Astrocyte (in vitro differentiated cells and primary cell): ENCODE results near the gene ADCY3. TPM values are rescaled to one million over a fixed set of nuclear protein-coding genes. Genes with fewer than 3 reads are reported as not detected.

Experiments used
- DNase-seq: peaks from one replicate; pipeline ENCODE4 v3.0.0-alpha.2; 2010; ENCODE audit warnings: low read depth
- FAIRE-seq: peaks from 2 replicates; lab custom pipeline; 2011; peaks lifted over from hg19 to GRCh38; lab: Jason Lieb, UNC
- H2AFZ ChIP-seq: 2 replicates; pipeline ENCODE4 v1.6.0; 2012; ENCODE audit warnings: low read depth, low read length, inconsistent platforms
- H3K27ac ChIP-seq: 2 replicates; pipeline ENCODE4 v1.5.1; 2011; ENCODE audit warnings: low read depth, low read length, inconsistent platforms
- H3K27me3 ChIP-seq: 2 replicates; pipeline ENCODE4 v1.6.0; 2011; ENCODE audit warnings: low read length, inconsistent platforms; ENCODE audit not compliant: insufficient read depth
- H3K36me3 ChIP-seq: 2 replicates; pipeline ENCODE4 v1.5.1; 2011; ENCODE audit warnings: low read length, inconsistent platforms; ENCODE audit not compliant: insufficient read depth
- H3K4me1 ChIP-seq: 2 replicates; pipeline ENCODE4 v1.5.1; 2011; ENCODE audit warnings: low read length, inconsistent platforms; ENCODE audit not compliant: insufficient read depth
- H3K4me2 ChIP-seq: 2 replicates; pipeline ENCODE4 v1.6.0; 2012; ENCODE audit warnings: low read length, inconsistent platforms
- H3K4me3 ChIP-seq: 2 replicates; pipeline ENCODE4 v1.5.1; 2011; ENCODE audit warnings: low read depth, mild to moderate bottlenecking, low read length, inconsistent platforms; ENCODE audit not compliant: insufficient read depth
- H3K79me2 ChIP-seq: 2 replicates; pipeline ENCODE4 v1.6.0; 2012; ENCODE audit warnings: mild to moderate bottlenecking, low read length, inconsistent platforms; ENCODE audit not compliant: insufficient read depth
- H3K9ac ChIP-seq: 2 replicates; pipeline ENCODE4 v1.6.0; 2012; ENCODE audit warnings: mild to moderate bottlenecking, low read length, inconsistent platforms
- H3K9me3 ChIP-seq: 2 replicates; pipeline ENCODE4 v1.5.1; 2012; ENCODE audit warnings: low read depth, mild to moderate bottlenecking, low read length, inconsistent platforms; ENCODE audit not compliant: insufficient read depth
- H4K20me1 ChIP-seq: 2 replicates; pipeline ENCODE4 v1.6.0; 2012; ENCODE audit warnings: low read length, inconsistent platforms; ENCODE audit not compliant: insufficient read depth
- H3K27ac Mint-ChIP-seq: one replicate; pipeline ENCODE4 v1.8.0; 2021; ENCODE audit warnings: mild to moderate bottlenecking, mixed read lengths; ENCODE audit not compliant: unreplicated experiment
- H3K27me3 Mint-ChIP-seq: one replicate; pipeline ENCODE4 v1.8.0; 2021; ENCODE audit warnings: low read depth, mixed read lengths; ENCODE audit not compliant: unreplicated experiment
- H3K36me3 Mint-ChIP-seq: one replicate; pipeline ENCODE4 v1.8.0; 2021; ENCODE audit warnings: low read depth, mixed read lengths; ENCODE audit not compliant: unreplicated experiment
- H3K4me1 Mint-ChIP-seq: one replicate; pipeline ENCODE4 v1.8.0; 2021; ENCODE audit warnings: low read depth, mixed read lengths; ENCODE audit not compliant: unreplicated experiment
- H3K4me3 Mint-ChIP-seq: one replicate; pipeline ENCODE4 v1.8.0; 2021; ENCODE audit warnings: mild to moderate bottlenecking, moderate library complexity, mixed read lengths; ENCODE audit not compliant: unreplicated experiment
- H3K9me3 Mint-ChIP-seq: one replicate; pipeline ENCODE4 v1.8.0; 2021; ENCODE audit warnings: mild to moderate bottlenecking, mixed read lengths; ENCODE audit not compliant: unreplicated experiment
- CTCF ChIP-seq: IDR thresholded peaks from 2 replicates; pipeline ENCODE4 v1.5.1; 2011; ENCODE audit warnings: low read depth, mild to moderate bottlenecking, inconsistent platforms, low read length, moderate library complexity; ENCODE audit not compliant: insufficient read depth
- EZH2 ChIP-seq: IDR thresholded peaks from 2 replicates; pipeline ENCODE4 v1.6.1; 2012; ENCODE audit warnings: mild to moderate bottlenecking, low read length, inconsistent platforms; ENCODE audit not compliant: insufficient read depth
- total RNA-seq: library from RNA; stranded (reverse); gene quantifications from 2 replicates; pipeline ENCODE4 v1.2.1, GENCODE V29; 2021

ADCY3 gene
- total RNA-seq, 1 donor from 2014 or later, result 12.5 TPM

- TF ChIP-seq EZH2 (no peak), CTCF (no peak)
- Histone ChIP-seq H3K36me3 (no peaks in the 10 kb centered on the region), H3K4me2 (no peak overlapping the region), H3K9ac (no peak overlapping the region), H3K4me3 (no peak overlapping the region), H3K4me1 (no peaks in the 10 kb centered on the region), H3K27ac (no peak overlapping the region), H3K79me2 (no peaks in the 10 kb centered on the region), H4K20me1 (no peaks in the 10 kb centered on the region), H2AFZ (no peak overlapping the region), H3K9me3 (no peaks in the 10 kb centered on the region), H3K27me3 (no peaks in the 10 kb centered on the region)
- Mint-ChIP-seq H3K9me3 (peaks cover 7% of the 10 kb centered on the region), H3K4me1 (no peaks in the 10 kb centered on the region), H3K27ac (peak overlapping the region; percentile 47), H3K27me3 (peaks cover 3% of the 10 kb centered on the region), H3K4me3 (no peak overlapping the region), H3K36me3 (peaks cover 5% of the 10 kb centered on the region)
- DNase-seq (no peak), FAIRE-seq (no peak)
These were observed 77.7 kb downstream of the ADCY3 start for GRCh38 chr2:24842081-24843050.

- Histone ChIP-seq H3K9ac (no peak overlapping the region), H3K36me3 (no peaks in the 10 kb centered on the region), H4K20me1 (no peaks in the 10 kb centered on the region), H3K4me2 (no peak overlapping the region), H2AFZ (no peak overlapping the region), H3K27ac (no peak overlapping the region), H3K4me3 (no peak overlapping the region), H3K4me1 (no peaks in the 10 kb centered on the region), H3K27me3 (no peaks in the 10 kb centered on the region), H3K9me3 (no peaks in the 10 kb centered on the region), H3K79me2 (no peaks in the 10 kb centered on the region)
- DNase-seq (no peak), FAIRE-seq (no peak)
- Mint-ChIP-seq H3K4me1 (no peaks in the 10 kb centered on the region), H3K36me3 (peaks cover 6% of the 10 kb centered on the region), H3K27ac (no peak overlapping the region), H3K27me3 (peaks cover 3% of the 10 kb centered on the region), H3K4me3 (no peak overlapping the region), H3K9me3 (no peaks in the 10 kb centered on the region)
- no peak for TF ChIP-seq EZH2
- no peak for TF ChIP-seq CTCF
These were observed 78.8 kb downstream of the ADCY3 start for GRCh38 chr2:24840962-24841945.
